Tibial nerve (tissue), 3 donors: ENCODE measurements around the gene PPP2R5D.

Experiments used
- POLR2A ChIP-seq, 2 donors: fragments of 450-650 bp; IDR thresholded peaks; one replicate each; pipeline ENCODE4 v1.6.1; 2017; ENCODE audit warnings: antibody characterized with exemption in 2 of 2, mild to moderate bottlenecking in 2 of 2, moderate library complexity in 2 of 2
- TF ChIP-seq, protein P1 (sequence below), 5 experiments: fragments of 200-600 bp in 3 of 5; fragments of 450-650 bp in 2 of 5; sonication (generic) in 3 of 5; IDR thresholded peaks; one replicate each; pipeline ENCODE4 v1.5.1; 2016 to 2019; ENCODE audit warnings: antibody characterized with exemption in 5 of 5, mild to moderate bottlenecking in 3 of 5, moderate library complexity in 2 of 5

DNA sequence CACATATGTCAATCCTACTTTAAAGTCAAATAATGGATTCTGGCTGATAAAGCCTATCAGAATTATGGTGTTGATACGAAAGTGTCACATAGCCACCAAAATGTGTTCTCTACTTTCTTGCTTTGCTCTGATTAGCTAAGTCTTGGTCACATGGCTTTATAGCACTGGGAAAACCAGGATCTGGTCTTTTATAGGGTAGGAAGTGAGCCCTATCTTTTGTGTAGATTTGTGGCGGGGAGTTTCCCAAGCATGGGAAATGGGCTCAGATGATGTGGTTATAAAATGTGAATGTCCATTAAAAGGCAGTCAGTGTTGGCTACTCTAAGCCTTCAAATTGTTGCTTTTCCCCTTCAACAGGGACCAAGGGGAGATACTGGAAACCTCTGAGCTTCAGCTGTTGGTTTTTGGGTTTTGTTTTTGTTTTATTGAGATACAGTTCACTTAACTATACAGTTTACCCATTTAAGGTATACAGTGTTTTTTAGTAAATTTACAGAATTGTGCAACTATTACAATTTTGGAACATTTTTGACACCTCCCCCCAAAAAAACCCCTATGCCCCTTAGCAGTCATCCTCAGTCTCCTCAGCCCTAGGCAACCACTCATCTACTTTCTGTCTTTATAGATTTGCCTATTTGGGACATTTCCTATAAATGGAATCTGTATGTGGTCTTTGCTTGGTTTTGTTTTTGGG, 49.3 kb downstream of the PPP2R5D start:
- TF ChIP-seq, protein P1, sequence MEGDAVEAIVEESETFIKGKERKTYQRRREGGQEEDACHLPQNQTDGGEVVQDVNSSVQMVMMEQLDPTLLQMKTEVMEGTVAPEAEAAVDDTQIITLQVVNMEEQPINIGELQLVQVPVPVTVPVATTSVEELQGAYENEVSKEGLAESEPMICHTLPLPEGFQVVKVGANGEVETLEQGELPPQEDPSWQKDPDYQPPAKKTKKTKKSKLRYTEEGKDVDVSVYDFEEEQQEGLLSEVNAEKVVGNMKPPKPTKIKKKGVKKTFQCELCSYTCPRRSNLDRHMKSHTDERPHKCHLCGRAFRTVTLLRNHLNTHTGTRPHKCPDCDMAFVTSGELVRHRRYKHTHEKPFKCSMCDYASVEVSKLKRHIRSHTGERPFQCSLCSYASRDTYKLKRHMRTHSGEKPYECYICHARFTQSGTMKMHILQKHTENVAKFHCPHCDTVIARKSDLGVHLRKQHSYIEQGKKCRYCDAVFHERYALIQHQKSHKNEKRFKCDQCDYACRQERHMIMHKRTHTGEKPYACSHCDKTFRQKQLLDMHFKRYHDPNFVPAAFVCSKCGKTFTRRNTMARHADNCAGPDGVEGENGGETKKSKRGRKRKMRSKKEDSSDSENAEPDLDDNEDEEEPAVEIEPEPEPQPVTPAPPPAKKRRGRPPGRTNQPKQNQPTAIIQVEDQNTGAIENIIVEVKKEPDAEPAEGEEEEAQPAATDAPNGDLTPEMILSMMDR (IDR thresholded peaks at IDR 0.05) = no peak
- no peak for TF ChIP-seq POLR2A (IDR thresholded peaks at IDR 0.05)
